Esophagus (tissue), 2 donors: ENCODE data around the gene ADCY1. TPM values are rescaled to one million over a fixed set of nuclear protein-coding genes. Genes with fewer than 3 reads are reported as not detected.

ENCODE experiments used
- H3K27ac ChIP-seq, 2 donors: one replicate each; pipeline ENCODE4 v1.5.1; 2013; ENCODE audit warnings: low read depth in 2 of 2, mild to moderate bottlenecking in 2 of 2, inconsistent platforms in 1 of 2, low read length in 1 of 2, moderate library complexity in 1 of 2
- H3K27me3 ChIP-seq, 2 donors: one replicate each; pipeline ENCODE4 v1.6.1; 2013; ENCODE audit warnings: low read length in 2 of 2, control low read depth in 1 of 2, mild to moderate bottlenecking in 1 of 2; ENCODE audit not compliant: insufficient read depth in 2 of 2, control insufficient read depth in 1 of 2
- H3K36me3 ChIP-seq, 2 donors: one replicate each; pipeline ENCODE4 v1.6.1; 2013; ENCODE audit warnings: low read length in 1 of 2; ENCODE audit not compliant: control insufficient read depth in 2 of 2, insufficient read depth in 2 of 2
- H3K4me1 ChIP-seq, 2 donors: one replicate each; pipeline ENCODE4 v1.6.1; 2013; ENCODE audit warnings: low read length in 1 of 2; ENCODE audit not compliant: control insufficient read depth in 2 of 2, insufficient read depth in 2 of 2
- H3K4me3 ChIP-seq, 2 donors: one replicate each; pipeline ENCODE4 v1.5.1; 2013; ENCODE audit warnings: low read length in 2 of 2, mild to moderate bottlenecking in 2 of 2, low read depth in 1 of 2, moderate library complexity in 1 of 2
- H3K9me3 ChIP-seq, 2 donors: one replicate each; pipeline ENCODE4 v1.6.1; 2013; ENCODE audit warnings: mild to moderate bottlenecking in 2 of 2, low read depth in 1 of 2, low read length in 1 of 2, moderate library complexity in 1 of 2; ENCODE audit not compliant: control insufficient read depth in 2 of 2, insufficient read depth in 1 of 2
- WGBS, 2 donors: extraction: QIAGEN DNeasy Blood & Tissue Kit; methylation state at CpG; one replicate each; pipeline ENCODE4 v1.1.7; 2013; 5-methylcytosine and 5-hydroxymethylcytosine counted together
- polyA plus RNA-seq, 2 donors: library from polyadenylated mRNA; stranded (reverse); fragments of 200-250 nt; gene quantifications; one replicate each; pipeline ENCODE4 v1.2.3, GENCODE V29; 2013
- donor health status: healthy with polysubstance abuse.
- donor health status: Bipolar disorder and iron deficiency.

The ADCY1 gene
- polyA plus RNA-seq, 2 donors: 0.12 to 0.18 TPM

GRCh38 chr7:45589915-45590678, 15.9 kb downstream of the ADCY1 start:
- H3K27me3 ChIP-seq: no peaks in the 10 kb centered on the region
- 71 to 77% methylated on average over 17 of the region's 17 CpGs for WGBS, 2 donors
- H3K4me1 ChIP-seq: no peaks in the 10 kb centered on the region
- H3K27ac ChIP-seq: no peak overlapping the region
- H3K9me3 ChIP-seq: no peaks in the 10 kb centered on the region
- H3K4me3 ChIP-seq: no peak overlapping the region
- H3K36me3 ChIP-seq: no peaks in the 10 kb centered on the region

- no peaks in the 10 kb centered on the region for H3K36me3 ChIP-seq
- H3K27me3 ChIP-seq: no peaks in the 10 kb centered on the region
- H3K4me1 ChIP-seq: no peaks in the 10 kb centered on the region
- no peak overlapping the region for H3K4me3 ChIP-seq
- no peak overlapping the region for H3K27ac ChIP-seq
- WGBS, 2 donors: 41 to 50% methylated on average over 5 of the region's 5 CpGs
- no peaks in the 10 kb centered on the region for H3K9me3 ChIP-seq
Measured at GRCh38 chr7:45590679-45591057, 16.5 kb downstream of the ADCY1 start.

DNA sequence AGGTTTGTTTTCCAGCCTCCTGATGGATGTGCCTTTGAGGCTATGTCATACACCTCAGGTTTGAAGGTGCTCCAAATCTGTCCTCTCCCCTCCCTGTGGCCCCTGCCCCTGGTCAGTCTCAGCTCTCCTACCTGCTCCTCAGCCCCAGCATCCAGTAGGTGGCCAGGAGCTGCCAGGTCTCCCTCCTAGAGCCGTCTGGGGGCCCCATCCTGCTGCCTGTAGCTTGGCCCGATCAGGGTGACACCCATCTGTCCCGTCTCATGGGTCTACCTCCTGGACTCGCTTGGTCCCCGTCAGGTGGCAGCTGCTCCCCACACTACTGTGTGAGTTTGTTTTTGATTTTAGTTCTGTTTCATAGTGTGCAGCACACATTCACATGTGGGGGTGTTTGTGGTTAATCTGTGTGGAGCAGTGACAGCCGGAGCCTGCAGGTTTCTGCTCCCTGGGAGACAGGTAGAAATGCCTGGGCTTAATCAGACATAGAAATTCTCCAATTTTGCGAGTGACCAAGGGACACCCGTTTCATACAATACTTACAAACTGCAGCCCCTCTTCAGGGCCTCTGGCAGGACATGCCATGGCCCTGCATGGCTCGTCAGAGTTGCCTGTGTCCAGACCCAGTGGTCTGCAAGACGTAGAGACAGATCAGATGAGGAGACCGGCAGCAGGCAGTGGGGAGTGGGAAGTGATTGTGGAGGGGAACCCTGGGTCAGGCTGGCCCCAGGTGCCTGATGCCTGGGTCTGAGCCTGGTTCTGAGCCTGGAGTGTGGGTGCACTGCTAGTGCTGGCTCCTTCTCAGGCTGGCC, 17.1 kb downstream of the ADCY1 start:
- Histone ChIP-seq H3K4me1 (no peaks in the 10 kb centered on the region), H3K9me3 (no peaks in the 10 kb centered on the region), H3K36me3 (no peaks in the 10 kb centered on the region), H3K27ac (no peak overlapping the region), H3K27me3 (no peaks in the 10 kb centered on the region), H3K4me3 (no peak overlapping the region)
- 84 to 88% methylated on average over 11 of the region's 11 CpGs for WGBS, 2 donors

GRCh38 chr7:45592230-45592991, 18.2 kb downstream of the ADCY1 start:
- Histone ChIP-seq H3K4me1 (no peaks in the 10 kb centered on the region), H3K27me3 (no peaks in the 10 kb centered on the region), H3K27ac (no peak overlapping the region), H3K4me3 (no peak overlapping the region), H3K36me3 (no peaks in the 10 kb centered on the region), H3K9me3 (no peaks in the 10 kb centered on the region)
- WGBS, 2 donors: 91 to 92% methylated on average over 24 of the region's 24 CpGs

DNA sequence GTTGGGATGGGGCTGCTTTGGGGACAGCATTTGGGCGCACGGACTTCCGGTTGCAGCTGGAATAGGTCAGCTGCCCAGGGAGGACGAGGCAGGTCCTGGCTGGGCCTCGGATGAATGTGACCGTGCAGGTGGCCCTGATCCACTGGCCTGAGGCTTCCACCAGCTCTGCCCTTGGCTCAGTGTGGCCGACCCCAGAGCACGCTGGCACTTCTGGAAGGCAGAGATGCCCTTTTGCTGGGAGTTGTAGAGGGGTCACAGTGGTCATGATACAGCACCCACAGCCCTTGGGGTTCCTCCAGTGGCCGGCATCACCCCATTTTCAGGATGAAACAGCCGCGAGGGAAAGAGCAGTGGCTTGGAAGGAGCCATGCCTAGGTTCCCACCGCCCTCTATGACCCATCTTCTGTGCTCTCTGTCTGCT, 19.0 kb downstream of the ADCY1 start:
- WGBS, 2 donors: 92 to 94% methylated on average over 12 of the region's 12 CpGs
- H3K4me1 ChIP-seq: no peaks in the 10 kb centered on the region
- no peaks in the 10 kb centered on the region for H3K27me3 ChIP-seq
- no peak overlapping the region for H3K4me3 ChIP-seq
- no peaks in the 10 kb centered on the region for H3K36me3 ChIP-seq
- no peak overlapping the region for H3K27ac ChIP-seq
- H3K9me3 ChIP-seq: no peaks in the 10 kb centered on the region

GRCh38 chr7:45593877-45594276, 19.7 kb downstream of the ADCY1 start:
- Histone ChIP-seq H3K4me1 (no peaks in the 10 kb centered on the region), H3K9me3 (no peaks in the 10 kb centered on the region), H3K36me3 (no peaks in the 10 kb centered on the region), H3K27me3 (no peaks in the 10 kb centered on the region), H3K27ac (no peak overlapping the region), H3K4me3 (no peak overlapping the region)
- WGBS, 2 donors: 92 to 94% methylated on average over 8 of the region's 8 CpGs

GRCh38 chr7:45594745-45595535, 20.8 kb downstream of the ADCY1 start:
- Histone ChIP-seq H3K4me1 (no peaks in the 10 kb centered on the region), H3K27ac (no peak overlapping the region), H3K36me3 (no peaks in the 10 kb centered on the region), H3K4me3 (no peak overlapping the region), H3K9me3 (no peaks in the 10 kb centered on the region), H3K27me3 (no peaks in the 10 kb centered on the region)
- WGBS, 2 donors: 69 to 80% methylated on average over 7 of the region's 7 CpGs

GRCh38 chr7:45595809-45596664, 21.9 kb downstream of the ADCY1 start:
- H3K27me3 ChIP-seq: no peaks in the 10 kb centered on the region
- no peaks in the 10 kb centered on the region for H3K36me3 ChIP-seq
- no peaks in the 10 kb centered on the region for H3K4me1 ChIP-seq
- WGBS, 2 donors: 89 to 94% methylated on average over 9 of the region's 9 CpGs
- no peak overlapping the region for H3K27ac ChIP-seq
- no peak overlapping the region for H3K4me3 ChIP-seq
- H3K9me3 ChIP-seq: no peaks in the 10 kb centered on the region
